Activated naive CD4-positive, alpha-beta T cell treated with anti-CD3 and anti-CD28 coated beads, Interleukin-2, amount 50 U/mL, for 72 hours (primary cell): ENCODE measurements around the gene SDK2. TPM values are rescaled to one million over a fixed set of nuclear protein-coding genes. Genes with fewer than 3 reads are reported as not detected.
A peak's percentile ranks its signal among the peaks of the same experiment; 100 is the strongest.

Source experiments
- ATAC-seq, 2 donors: fragments of 150-1000 bp; cut with Tn5 transposase; 2 replicates each; pipeline ENCODE4 v1.10.0; 2021; ENCODE audit warnings: mild to moderate bottlenecking in 2 of 2, moderate library complexity in 2 of 2
- DNase-seq, 2 donors: peaks; one replicate each; pipeline ENCODE4 v3.0.0; 2021 to 2022; ENCODE audit warnings: low spot score in 2 of 2
- H3K27ac Mint-ChIP-seq, 2 donors: one replicate each; pipeline ENCODE4 v1.8.0; 2022; ENCODE audit warnings: mild to moderate bottlenecking in 2 of 2, mixed read lengths in 2 of 2
- H3K36me3 Mint-ChIP-seq, 2 donors: one replicate each; pipeline ENCODE4 v1.8.0; 2022; ENCODE audit warnings: mixed read lengths in 2 of 2
- H3K9me3 Mint-ChIP-seq, 2 donors: one replicate each; pipeline ENCODE4 v1.8.0; 2022; ENCODE audit warnings: mixed read lengths in 2 of 2
- total RNA-seq, 2 donors: library from RNA; stranded (reverse); gene quantifications; one replicate each; pipeline ENCODE4 v1.2.3, GENCODE V29; 2022

SDK2 gene
- total RNA-seq, 2 donors from 2014 or later: 0.66 to 1.5 TPM

DNA sequence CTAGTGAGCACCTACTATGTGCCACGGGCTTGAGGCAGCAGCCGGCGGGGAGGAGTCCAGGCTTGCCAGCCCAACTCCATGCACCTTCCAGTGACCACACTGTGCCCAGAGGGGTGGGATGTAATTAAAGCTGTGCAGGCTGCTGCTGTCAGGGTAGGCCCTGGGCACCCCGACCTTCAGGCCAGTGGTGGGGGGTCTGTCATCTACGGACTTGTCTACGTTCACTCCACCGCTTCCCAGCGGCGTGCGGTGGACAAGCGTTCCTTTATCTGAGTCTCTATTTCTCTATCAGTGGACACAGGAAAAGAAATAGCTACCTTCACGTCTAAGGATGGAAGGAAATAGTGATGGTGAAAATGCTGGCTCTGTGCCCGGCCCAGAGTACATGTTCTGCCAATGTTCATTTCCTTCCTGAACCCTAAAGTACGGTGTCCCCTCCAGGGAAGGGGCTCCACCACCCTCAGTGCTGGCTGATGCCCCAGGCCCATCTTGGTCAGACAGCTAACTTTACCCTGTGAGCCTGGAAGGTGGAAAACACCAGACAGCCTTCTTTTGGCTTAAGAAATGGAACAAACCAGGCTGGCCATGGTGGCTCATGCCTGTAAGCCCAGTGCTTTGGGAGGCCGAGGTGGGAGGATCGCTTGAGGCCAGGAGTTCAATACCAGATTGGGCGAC is 135.2 kb downstream of the SDK2 start:
- DNase-seq: no peak
- no peak for ATAC-seq
- Mint-ChIP-seq H3K9me3 (peaks cover 0 to under 1% of the 10 kb centered on the region in 2 donors), H3K27ac (peak overlapping the region in 1 of 2 donors; percentile 13), H3K36me3 (no peaks in the 10 kb centered on the region)

DNA sequence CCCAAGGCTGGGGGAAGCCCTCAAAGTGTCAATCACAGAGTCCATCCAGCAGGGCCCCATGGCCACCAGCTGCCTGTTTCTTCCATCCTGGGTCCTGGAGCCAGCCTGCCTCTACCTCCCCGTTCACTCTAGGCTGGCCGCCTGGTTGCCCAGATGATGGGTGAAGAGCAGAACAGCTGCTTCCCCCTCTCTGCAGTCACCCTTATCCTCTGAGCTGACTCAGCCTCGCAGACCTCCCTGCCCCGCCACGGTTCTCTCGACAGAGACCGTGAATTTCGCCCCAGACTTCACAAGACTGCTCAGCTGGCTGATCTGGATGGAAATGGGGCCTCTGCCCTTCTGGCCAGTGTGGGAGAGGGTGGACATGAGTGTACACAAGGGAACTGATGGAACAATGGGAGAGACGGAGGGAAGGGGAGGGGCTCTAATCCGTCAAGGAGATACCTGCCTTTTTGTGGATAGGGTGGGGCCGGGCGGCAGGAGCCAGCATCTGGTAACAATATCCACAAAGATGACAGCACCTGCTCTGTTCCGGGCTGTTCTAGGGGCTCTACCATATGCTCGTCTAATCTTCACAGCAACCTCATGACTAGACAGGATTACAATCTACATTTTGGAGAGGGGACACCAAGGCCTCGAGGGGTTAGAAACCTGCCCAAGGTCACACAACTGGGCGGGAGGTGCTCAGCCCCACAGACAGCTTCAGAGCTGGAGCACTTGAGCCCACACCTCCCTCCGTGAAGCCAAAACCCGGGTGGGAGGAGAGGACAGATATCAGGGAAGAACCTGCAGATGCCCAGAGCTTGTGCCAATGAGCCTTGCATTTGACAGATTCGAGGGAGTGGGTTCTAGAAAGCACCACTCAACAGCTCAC is 136.0 kb downstream of the SDK2 start:
- DNase-seq: no peak
- Mint-ChIP-seq H3K27ac (peak overlapping the region; percentile 13 to 23), H3K36me3 (no peaks in the 10 kb centered on the region), H3K9me3 (peaks cover 0 to 4% of the 10 kb centered on the region in 2 donors)
- ATAC-seq: no peak

DNA sequence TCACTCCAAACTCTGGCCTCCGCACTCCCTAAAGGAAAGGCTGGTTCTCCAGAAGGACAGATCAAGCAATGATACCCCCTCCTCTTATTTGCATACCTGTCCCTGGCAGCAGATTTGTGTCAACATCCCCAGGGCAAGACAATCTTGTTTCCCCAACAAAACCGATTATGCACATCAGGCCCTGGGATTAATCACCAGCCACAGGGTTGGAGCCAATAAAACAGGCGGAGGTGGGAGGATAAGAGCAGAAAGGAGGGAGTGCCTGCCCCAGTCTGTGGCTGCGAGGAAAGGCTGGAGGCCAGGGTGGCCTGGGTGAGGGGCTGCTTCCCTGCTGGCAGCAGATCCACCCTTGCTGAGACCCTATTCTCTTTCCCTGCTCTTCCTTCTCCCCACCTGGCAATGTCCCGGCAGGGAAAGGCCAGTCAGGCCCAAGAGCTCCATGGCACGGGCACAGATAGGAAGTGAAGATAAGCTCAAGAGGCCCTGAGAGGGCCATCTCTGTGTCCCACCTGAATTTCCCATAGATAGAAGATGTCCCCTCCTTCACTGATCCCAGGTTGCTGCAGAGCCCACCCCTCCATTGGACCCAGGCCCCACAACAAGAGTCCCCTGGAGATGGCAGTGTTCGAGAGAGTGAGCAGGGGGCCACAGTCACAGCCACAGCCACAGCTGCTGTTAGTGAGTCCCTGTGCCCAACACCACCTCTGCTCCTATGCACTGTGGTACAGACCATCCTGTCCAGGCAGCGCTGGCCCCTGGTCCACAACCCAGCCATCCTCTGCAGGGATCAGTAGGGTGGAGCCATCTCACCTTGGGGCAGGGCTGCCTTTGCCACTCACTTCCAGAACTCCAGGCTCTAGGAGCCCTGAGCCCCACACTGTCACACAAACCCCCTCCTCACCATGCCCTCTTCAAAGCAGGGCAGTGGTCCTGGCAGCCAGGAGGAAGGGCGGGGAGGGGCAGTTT is 137.5 kb downstream of the SDK2 start:
- ATAC-seq (no peak), DNase-seq (no peak)
- Mint-ChIP-seq H3K27ac (no peak overlapping the region), H3K36me3 (no peaks in the 10 kb centered on the region), H3K9me3 (peaks cover 0 to 4% of the 10 kb centered on the region in 2 donors)

DNA sequence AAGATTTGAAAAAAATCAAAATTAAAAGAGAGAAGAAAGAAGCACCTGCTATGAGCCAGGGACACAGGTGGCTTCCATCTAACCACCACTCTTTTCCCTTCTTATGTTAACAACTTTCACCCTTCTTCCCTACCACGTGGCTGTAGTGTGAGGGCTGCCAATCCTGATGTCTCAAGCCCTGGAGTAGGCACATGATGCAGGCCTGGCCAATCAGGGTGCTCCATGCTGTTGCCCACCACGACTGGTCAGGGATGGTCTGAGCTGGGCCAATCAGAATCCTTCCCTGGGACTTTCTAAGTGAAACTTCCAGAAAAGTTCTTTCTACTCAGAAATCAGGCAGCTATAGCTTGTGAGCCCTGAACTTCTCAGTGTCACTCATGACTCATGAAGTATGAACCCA is 140.7 kb downstream of the SDK2 start:
- Mint-ChIP-seq H3K36me3 (no peaks in the 10 kb centered on the region), H3K27ac (peak overlapping the region in 1 of 2 donors; percentile 56), H3K9me3 (peaks cover 0 to 4% of the 10 kb centered on the region in 2 donors)
- DNase-seq (no peak), ATAC-seq (peak in 1 of 2 donors; percentile 20)

DNA sequence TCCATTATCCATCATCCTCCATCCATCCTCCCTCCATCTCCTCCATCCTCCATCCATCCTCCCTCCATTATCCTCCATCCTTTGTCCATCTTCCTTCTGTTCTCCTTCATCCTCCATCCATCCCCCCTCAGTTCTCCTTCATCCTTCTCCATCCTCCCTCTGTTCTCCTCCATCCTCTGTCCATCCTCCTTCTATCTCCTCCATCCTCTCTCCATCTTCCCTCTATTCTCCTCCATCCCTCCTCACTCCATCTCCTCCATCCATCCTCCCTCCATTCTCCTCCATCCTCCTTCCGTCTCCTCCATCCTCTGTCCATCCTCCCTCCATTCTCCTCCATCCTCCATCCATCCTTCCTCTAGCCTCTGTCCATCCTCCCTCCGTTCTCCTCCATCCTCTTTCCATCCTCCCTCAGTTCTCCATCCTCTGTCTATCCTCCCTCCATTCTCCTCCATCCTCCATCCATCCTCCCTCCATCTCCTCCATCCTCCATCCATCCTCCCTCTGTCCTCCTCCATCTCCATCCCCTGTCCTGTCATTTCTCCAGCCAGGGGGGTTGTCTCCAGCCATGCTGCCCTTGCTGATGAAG is 143.7 kb downstream of the SDK2 start:
- Mint-ChIP-seq H3K9me3 (peaks cover 0 to 4% of the 10 kb centered on the region in 2 donors), H3K27ac (peak overlapping the region in 1 of 2 donors; percentile 48), H3K36me3 (no peaks in the 10 kb centered on the region)
- ATAC-seq (no peak), DNase-seq (no peak)

DNA sequence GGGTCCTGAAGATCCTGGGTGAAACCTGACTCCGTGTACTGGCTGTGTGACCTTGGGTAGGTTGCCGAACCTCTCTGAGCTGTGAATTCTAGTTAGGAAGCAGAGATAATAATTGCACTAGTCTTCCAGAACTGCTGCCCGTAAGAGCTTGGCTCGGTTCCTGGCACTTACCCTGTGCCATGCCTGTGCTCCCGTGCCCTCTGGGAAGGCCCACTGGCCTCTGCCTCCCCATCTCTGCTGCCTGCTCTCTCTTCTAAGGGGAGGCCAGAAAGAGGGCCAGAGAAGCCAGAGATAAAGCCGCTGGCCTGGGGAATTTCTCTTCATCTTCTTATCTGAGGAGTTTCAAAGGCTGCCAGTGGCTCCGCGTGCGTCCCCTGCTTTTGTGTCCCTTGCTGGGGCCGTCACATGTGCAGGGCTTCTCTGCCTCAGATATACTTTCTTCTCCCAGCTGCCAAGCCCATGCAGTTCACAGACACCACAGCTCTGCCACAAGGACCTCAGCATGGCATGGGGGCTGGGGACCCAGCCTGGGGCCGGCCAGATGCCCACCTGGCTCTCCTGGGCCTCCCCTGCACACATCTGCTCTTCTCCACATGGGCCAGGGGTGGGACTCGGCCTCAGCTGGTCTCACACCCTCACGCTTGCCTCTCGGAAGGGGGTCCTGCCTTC is 145.2 kb downstream of the SDK2 start:
- Mint-ChIP-seq H3K27ac (no peak overlapping the region), H3K9me3 (peaks cover 0 to 3% of the 10 kb centered on the region in 2 donors), H3K36me3 (no peaks in the 10 kb centered on the region)
- ATAC-seq (no peak), DNase-seq (no peak)

DNA sequence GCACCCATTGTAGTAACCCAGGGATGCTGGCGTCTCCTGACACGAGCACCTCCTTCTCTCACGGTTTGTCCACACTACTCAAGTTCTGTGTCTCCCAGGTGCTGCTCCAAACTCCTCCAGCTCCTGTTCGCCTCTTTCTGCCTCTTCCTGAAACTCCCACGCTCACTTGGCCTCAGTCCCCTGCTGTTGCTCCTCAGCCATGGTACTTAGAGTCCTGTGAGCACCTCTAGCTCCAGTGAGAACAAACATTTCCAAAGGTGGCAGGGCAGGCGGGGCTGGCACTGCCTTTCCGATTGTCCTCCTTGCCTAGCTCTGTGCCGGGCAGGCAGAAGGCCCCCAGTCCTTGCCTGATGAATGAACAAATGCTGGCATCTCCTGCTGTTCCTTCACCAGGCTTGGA is 146.1 kb downstream of the SDK2 start:
- ATAC-seq: no peak
- Mint-ChIP-seq H3K9me3 (no peaks in the 10 kb centered on the region), H3K36me3 (no peaks in the 10 kb centered on the region), H3K27ac (peak overlapping the region in 1 of 2 donors; percentile 62)
- no peak for DNase-seq

DNA sequence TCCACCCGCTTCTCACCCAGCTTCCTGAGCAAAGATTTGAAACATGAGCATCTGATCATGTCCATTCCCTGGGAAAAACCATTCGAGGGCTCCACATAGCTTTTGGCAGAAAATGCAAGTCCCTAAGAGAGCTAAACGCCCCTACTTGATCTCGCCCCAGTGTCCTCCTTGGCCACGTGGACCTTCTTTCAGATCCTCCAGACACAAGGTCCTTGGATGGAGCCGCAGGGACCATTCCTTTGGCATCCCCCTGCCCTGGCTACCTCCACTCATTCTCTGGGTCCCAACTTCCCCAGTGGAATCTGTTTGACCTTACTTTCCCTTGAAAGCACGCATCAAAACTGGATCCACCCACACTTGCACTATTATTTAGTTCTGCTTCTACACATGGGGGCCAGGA is 146.5 kb downstream of the SDK2 start:
- Mint-ChIP-seq H3K9me3 (no peaks in the 10 kb centered on the region), H3K36me3 (no peaks in the 10 kb centered on the region), H3K27ac (no peak overlapping the region)

DNA sequence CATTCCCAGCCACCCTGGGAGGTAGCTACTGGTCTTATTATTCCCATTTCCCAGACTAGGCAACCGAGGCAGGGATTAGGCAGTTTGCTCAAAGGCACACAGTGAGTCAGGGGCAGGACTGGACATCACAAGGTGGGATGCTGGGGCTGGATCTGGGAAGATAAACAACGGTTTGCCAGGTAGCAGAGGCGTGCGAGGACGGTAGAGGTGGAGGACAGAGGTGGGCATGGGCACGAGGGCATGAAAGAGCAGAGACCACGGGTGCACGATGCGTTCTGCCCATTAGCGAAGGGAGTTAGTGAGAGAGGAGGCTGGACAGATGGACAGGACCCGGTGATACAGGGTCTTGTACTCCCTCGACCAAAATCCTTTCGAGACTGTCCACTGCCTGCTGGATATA is 148.0 kb downstream of the SDK2 start:
- H3K36me3 Mint-ChIP-seq: no peaks in the 10 kb centered on the region
- DNase-seq (no peak), ATAC-seq (no peak)
- H3K9me3 Mint-ChIP-seq: no peaks in the 10 kb centered on the region
- no peak overlapping the region for H3K27ac Mint-ChIP-seq

More for the DNA sequence above, 146.5 kb downstream of the SDK2 start:
- DNase-seq: no peak
- no peak for ATAC-seq

DNA sequence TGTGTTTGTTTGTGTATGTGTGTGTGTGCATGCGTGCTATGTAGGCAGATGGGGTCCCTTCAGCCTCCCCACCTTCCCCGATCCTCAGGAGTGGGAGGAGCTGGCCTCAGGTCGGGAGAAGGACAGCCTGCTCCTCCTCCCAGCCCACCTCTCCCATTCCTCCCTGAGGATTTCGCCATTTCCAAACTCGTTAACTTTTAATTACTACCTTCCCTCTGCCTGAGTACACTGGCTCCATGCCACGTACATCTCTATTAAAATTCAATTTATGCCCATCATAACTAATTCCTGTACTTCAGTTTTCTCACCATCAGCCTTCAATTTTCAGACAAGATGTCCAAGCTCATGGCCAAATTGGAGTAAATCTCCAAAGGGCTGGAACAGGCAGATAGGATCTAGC is 148.6 kb downstream of the SDK2 start:
- ATAC-seq (no peak), DNase-seq (no peak)
- Mint-ChIP-seq H3K36me3 (no peaks in the 10 kb centered on the region), H3K9me3 (no peaks in the 10 kb centered on the region), H3K27ac (no peak overlapping the region)

DNA sequence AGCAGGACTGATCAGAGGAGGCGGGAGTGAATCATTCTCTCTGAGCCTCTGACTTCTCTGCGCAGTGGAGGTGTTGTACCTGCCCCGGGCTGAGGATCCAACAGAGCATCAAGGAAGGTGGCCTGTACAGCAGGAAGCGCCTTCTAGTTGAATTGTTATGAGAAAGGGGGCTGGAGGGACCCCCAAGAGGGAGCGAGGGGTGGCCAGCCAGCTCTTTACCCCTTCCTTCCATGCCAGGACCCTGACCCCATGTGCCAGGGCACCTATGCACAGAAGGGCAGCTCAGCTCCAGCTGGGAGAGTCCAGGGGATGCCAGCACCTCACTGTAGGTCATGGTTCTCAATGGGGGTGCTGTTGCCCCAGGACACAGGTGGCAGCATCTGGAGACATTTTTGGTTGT is 149.3 kb downstream of the SDK2 start:
- DNase-seq (no peak), ATAC-seq (no peak)
- Mint-ChIP-seq H3K36me3 (no peaks in the 10 kb centered on the region), H3K27ac (no peak overlapping the region), H3K9me3 (no peaks in the 10 kb centered on the region)

DNA sequence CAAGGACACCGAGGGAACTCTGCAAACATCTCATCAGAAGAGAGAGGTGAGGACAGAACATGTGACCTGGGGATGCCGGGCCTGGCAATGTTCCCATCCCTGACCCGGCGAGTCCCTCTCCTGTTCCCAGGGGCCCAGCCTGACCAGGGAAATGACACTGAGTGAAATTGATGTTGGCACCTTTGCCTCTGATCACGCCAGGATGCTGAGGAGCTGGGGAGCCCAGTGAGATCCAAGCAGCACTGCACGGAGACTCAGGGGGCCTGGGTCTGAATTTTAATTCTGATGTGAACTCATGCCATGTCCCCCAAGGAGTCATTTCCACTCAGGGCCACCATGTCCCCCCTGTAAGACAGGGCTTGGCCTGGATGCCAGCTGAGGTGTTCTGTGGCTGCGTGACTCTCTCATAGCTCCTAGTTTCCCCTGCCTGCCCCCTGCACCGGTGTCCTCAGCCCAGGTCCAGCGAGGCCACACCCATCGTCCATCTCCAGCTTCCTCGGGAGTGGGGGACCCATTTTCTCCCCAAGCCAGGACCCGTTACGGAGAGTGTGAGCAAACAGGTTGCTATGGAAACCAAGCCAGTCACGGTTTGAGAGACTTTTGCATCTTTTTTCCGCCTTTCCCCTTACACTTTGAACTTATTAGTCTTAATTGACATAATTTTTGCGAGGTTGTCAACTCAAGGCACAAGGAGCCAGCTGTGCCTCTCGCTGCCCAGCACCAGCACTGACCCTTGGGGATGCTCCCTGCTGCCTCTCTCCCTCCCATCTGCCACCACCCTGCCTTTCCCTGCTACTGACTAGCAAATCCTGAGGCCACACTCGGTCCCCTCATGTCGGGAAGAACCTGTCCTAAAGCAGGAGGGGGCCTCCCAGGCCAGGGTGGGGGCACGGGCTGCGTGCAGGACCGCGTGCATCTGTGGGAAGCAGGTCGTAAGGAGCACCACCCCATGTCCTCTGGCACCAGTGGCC is 150.0 kb downstream of the SDK2 start:
- ATAC-seq: no peak
- Mint-ChIP-seq H3K27ac (no peak overlapping the region), H3K36me3 (no peaks in the 10 kb centered on the region), H3K9me3 (no peaks in the 10 kb centered on the region)
- DNase-seq: no peak

DNA sequence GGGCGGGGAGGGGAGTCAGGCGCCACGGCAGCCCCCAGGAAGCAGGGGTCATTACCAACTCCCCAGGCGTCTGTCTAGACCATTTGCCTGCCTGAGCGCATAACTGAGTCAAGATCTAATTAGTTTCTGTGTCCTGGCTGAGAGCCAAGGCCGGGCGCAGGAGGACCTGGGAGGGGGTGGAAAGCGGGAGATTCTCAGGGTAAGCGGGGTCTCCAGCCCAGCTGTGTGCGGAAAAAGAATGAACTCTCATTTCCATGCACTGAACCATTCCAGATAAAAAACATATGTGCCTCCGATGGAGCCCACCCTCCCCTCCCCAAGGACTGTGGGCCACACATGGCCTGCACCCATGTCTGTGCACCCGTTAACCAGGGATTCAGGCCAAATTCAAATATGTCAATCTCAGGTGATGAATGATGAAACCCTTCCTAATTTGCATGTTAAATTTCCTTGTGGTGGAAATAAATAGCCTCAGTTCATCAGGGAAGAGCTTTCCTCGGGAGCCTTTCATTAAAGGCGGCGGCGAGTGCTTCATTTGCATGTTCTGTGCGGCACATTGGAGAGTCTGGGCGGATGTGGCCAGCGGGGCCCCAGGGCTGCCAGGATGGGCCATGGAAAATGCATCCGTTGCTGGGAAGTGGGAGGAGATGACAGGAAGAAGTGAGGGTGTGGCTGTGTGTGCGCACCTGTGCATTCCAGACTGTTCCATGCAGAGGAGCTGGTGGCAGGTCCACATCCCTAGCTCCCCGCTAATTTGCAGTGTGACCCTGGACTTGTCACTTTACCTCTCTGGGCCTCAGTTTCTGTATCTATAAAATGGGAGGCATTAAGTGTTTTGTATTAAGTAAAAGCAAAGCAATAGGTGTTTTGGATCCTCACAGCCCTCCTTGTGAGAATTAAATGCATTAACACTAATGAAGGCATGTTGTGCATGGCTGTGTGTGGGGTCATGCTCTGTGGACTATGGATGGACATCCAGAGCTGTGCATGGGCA is 151.1 kb downstream of the SDK2 start:
- no peaks in the 10 kb centered on the region for H3K9me3 Mint-ChIP-seq
- H3K27ac Mint-ChIP-seq: no peak overlapping the region
- no peak for ATAC-seq
- H3K36me3 Mint-ChIP-seq: no peaks in the 10 kb centered on the region
- no peak for DNase-seq
